GM18520 (cell line): ENCODE results near the gene LMO7.

ENCODE experiments used
- ATAC-seq: cut with Tn5 transposase; IDR thresholded peaks from one replicate; pipeline ENCODE4 v1.9.1; 2021; ENCODE audit not compliant: unreplicated experiment

LMO7 gene

DNA sequence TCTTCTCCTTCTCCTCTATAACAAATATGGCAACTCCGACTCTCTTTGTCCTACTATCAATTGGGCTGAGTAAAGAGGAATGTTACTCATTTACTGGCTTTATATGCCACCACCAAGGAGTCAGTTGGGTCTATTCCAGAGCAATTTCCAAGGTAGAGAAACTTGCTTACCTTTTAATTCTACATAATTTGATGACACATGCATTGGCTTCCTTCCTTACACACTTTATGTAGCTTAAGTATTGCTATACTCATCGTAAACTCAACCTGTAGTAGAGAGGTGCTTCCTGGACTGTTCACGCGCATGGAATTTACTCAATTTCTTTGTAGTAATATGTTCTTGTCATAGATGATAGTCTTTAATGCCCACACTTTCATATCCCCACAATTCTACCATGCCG, 160.7 kb downstream of the LMO7 start:
- ATAC-seq, result no peak

GRCh38 chr13:75797239-75797638, 161.1 kb downstream of the LMO7 start:
- ATAC-seq, result no peak

DNA sequence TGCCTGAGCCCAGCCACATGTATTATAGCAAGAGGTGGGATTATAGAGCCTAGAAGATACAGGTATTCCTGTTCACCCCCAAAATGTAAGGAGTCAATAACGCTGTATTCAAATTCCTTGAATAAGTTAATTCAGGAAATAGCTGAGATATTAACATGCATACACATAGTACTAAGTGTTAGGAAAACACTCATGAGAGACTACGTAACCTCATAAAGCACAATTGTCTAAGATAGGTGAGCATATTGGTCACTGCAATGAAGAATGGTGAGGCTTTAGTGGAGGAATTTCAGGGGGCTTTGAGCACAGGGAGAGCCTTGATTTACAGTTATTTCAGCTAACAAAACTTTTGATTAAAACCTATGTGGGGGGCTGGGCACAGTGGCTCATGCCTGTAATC, 161.6 kb downstream of the LMO7 start:
- no peak for ATAC-seq

- ATAC-seq, result no peak
These were observed 162.5 kb downstream of the LMO7 start for GRCh38 chr13:75798353-75799255.

GRCh38 chr13:75800545-75800944, 164.4 kb downstream of the LMO7 start:
- no peak for ATAC-seq

DNA sequence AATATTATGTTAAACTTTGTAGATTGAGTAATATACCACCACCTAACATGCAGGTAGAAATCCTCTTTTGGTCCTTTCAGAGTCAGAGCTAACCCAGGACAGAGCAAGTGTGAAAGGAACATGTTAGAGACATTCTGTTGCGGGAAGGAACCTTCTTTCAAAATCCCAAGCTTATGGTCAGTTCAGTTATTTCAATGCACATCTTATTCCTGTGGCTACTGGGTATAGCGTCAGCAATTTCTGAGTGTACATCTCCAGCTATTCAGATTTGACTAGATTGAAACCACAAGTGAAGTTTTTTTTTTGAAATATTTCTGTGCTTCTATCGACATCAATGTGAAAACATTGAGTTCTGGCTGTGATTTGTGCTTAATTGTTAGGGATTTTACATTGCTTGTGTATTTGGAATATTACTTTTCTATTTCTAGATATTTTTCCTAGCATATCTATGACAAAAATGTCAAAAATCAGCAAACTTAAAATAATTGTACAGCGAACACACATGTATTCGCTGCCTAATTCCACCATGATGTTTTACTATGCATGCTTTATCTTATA, 165.3 kb downstream of the LMO7 start:
- ATAC-seq, result no peak

DNA sequence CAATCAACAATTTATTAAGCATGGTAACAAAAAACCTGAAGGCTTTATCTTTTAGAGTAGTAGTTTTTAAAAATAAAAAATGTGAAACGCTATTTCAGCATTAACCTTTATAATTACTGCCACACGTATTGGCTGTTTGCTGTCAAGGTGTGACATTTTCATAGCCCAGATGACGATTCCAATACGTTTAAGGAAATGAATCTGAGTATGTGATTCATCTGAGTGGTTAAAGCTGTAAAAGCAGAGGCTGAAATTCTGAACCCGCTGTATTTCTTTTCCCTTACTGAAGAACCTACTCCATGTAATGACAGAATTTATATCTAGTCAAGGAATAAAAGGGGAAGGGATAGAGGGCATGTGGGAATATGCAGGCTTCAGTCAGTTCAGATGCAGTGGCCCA, 166.0 kb downstream of the LMO7 start:
- no peak for ATAC-seq

GRCh38 chr13:75803164-75803611, 167.1 kb downstream of the LMO7 start:
- no peak for ATAC-seq

GRCh38 chr13:75804054-75804453, 167.9 kb downstream of the LMO7 start:
- ATAC-seq, result no peak

GRCh38 chr13:75804605-75805004, 168.5 kb downstream of the LMO7 start:
- no peak for ATAC-seq

DNA sequence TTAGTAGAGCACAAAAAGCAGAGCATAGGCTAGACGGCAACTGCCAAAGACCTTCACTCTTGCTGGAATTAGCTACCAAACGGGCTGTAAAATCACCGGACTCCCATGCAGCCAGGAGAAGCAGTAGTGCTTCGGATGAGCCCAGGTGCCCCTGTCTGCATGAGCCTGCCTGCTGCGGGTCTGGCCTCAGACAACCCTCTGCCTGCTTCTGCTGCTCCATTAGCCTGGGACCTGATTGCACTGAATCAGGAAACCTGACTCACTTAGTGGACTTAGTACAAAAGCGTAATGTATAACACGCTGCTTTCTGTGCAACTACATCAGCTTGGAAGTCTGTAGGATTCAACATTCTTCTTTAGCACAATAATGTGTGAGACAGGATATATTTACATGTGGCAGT, 170.0 kb downstream of the LMO7 start:
- ATAC-seq, result no peak

DNA sequence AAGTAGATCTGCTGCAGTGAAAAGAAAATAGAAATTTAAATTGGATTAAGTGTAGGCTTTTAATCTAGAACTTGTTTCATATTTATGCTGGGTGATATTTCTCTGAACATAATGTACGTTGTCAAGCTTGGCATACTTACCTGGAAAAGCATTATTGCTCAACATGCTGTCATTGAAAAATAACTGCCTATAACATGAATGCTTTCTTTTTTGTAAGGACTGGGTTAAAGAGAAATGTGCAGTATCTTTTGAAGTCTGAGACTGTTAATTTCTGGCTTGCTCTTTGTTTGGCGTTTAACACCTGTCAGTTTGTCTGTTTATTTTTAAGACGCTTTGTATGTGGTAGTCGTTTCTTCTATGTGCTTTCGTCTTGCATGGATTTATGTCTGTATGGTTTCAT, 175.2 kb downstream of the LMO7 start:
- ATAC-seq, result no peak

- no peak for ATAC-seq
These were observed 175.7 kb downstream of the LMO7 start for GRCh38 chr13:75811841-75812240.

DNA sequence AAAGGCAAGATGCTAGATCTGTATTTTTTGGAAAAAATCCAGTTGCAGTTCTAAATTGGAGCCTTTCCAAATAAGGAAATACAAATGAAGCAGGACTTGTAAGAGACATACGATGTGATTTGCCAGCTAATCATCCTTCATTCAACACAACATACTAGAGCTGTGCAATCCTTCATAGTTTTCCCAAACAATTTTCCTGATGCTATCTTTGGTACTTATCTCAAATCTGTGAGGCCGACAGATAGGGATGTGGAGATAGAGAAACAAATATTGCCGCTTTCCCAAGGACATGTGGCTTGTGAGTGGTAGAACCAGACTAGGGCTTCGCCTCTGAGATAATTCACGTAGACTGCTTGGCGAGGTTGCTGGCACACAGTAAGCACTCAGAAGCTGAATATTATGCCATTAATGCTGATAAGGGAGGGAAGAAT, 176.6 kb downstream of the LMO7 start:
- no peak for ATAC-seq

DNA sequence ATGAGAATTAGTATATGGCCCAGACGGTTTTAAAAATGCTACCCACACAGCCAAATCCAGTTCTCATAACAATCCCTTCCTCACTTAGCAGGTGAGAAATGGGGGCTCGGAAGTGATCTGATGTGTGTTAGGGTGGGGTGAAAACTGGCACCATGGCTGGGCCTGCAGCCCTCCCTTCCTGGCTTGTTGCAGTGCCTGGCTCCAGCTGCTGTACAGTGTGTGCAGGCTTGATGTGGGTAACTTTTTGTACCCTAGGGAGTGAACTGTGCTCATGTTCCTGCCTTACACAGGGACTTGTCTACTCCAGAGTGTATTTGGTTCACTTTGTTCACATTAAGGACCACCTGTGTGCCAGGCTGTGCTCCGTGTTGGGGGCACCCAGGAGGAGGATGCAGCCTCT, 177.2 kb downstream of the LMO7 start:
- no peak for ATAC-seq

GRCh38 chr13:75818179-75818967, 182.2 kb downstream of the LMO7 start:
- no peak for ATAC-seq

GRCh38 chr13:75818968-75819225, 182.8 kb downstream of the LMO7 start:
- no peak for ATAC-seq

DNA sequence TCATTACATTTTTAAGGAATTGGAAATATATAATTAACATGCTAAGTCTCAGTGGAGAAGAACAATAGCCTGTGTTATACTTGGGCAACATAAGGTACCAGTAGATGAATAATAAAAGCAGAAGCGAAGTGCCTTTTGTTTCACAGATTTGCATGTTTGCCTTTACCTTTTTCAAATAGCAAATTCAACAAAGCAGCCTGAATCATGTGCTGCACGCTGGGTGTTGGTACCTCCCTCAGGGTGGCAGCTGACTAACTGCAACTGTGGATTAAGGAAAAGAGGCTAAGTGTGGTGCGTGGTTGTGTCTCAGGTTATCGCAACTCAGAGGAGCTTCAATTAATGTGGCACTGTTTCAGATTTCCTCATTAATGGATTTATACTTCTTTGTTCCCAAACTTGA, 189.0 kb downstream of the LMO7 start:
- no peak for ATAC-seq

DNA sequence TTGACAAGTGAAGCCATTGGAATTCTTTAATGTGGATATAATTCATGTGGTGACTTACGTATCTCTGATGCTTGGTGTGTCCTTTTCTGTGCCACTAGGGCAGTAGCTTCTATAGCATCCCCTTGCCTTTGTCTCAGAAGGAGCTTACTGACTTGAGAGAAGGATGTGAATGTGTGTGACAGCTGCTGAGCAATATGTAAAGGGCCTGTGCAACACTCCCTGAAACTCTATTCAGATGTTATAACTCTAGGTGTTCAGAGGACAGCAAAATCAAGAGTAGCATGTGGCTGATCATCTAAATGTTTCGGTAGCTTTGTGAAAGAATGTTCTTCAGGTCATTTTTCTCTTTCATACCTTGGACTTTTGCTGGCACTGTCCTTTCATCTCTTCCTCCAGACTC, 189.5 kb downstream of the LMO7 start:
- ATAC-seq, result peak; percentile 65

DNA sequence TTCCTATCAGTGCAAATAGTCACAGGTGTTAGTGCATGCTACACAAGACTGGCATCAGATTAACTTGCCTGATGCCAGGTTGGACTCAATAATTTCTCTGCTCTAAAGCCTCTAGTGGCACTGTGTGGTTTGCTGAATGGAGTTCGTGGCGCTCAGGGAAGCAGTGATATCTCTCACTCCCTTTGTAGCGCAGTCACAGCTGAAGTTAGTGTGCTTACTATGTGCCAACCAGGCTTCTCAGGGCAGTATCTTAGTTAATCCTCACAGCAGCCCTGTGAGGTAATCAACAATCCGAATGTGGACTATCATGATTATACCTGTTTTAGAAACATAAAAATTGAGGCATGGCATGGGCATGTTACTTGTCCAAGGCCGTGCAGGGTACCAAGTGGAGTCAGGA, 190.3 kb downstream of the LMO7 start:
- no peak for ATAC-seq

DNA sequence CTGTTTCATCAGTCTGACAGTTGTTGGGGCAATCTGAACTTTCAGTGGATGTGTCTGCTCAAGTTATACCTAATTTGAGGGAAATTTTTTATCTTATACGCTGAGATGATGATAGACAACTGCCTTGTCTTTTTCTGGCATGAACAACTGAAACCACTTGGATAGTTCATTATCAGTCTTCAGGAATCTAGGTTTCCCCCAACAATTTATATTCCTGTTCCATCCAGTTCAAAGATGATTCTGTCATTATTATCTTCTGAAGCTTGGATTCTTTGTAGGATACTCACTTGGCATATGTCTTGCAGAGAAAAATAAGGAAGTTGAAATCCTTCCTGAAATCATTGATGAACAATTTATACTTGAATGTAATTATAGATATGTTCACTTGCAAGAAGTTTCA, 193.7 kb downstream of the LMO7 start:
- no peak for ATAC-seq

- ATAC-seq, result no peak
These were observed 194.7 kb downstream of the LMO7 start for GRCh38 chr13:75830842-75831241.
